Right cardiac atrium (tissue), 5 donors: ENCODE measurements around the gene MAP3K2. TPM values are rescaled to one million over a fixed set of nuclear protein-coding genes. Genes with fewer than 3 reads are reported as not detected.

Experiments
- ATAC-seq, 2 donors: fragments of 200-7000 bp; cut with Tn5 transposase; one replicate each; pipeline versions ENCODE4 v1.8.0 to v1.9.1; 2020; ENCODE audit warnings: moderate library complexity in 2 of 2, mild to moderate bottlenecking in 1 of 2
- DNase-seq, 3 donors: peaks; one replicate each; pipeline ENCODE4 v3.0.0-alpha.2; 2020
- H3K27ac ChIP-seq: one replicate; pipeline ENCODE4 v1.5.1; 2013; ENCODE audit warnings: mild to moderate bottlenecking, low read length, control low read depth, moderate library complexity
- H3K27me3 ChIP-seq: one replicate; pipeline ENCODE4 v1.6.1; 2013; ENCODE audit not compliant: control insufficient read depth, insufficient read depth
- H3K4me1 ChIP-seq: one replicate; pipeline ENCODE4 v1.6.1; 2013; ENCODE audit warnings: low read length; ENCODE audit not compliant: control insufficient read depth, insufficient read depth
- H3K4me3 ChIP-seq: one replicate; pipeline ENCODE4 v1.5.1; 2013; ENCODE audit warnings: low read length, control low read depth
- H3K9me3 ChIP-seq: one replicate; pipeline ENCODE4 v1.6.1; 2013; ENCODE audit warnings: low read length; ENCODE audit not compliant: control insufficient read depth
- whole genome bisulfite sequencing: extraction: QIAGEN DNeasy Blood & Tissue Kit; methylation state at CpG from one replicate; pipeline ENCODE4 v1.1.7; 2013; 5-methylcytosine and 5-hydroxymethylcytosine counted together
- intact Hi-C, 4 donors: fragments of 100-400 bp; cut with DNase I; formaldehyde crosslinking; loops; one replicate each; pipeline versions ENCODE4 v1.11.0 to v1.14.0; 2022 to 2023
- polyA plus RNA-seq: library from polyadenylated mRNA; stranded (reverse); fragments of 200-250 nt; gene quantifications from one replicate; pipeline ENCODE4 v1.2.3, GENCODE V29; 2013
- total RNA-seq, 4 donors: library from RNA; stranded (reverse); fragmentation: NEBNext Ultra II Directional; extraction: Animal tissue kit (Norgen Biotek cat#: 25700); gene quantifications; one replicate each; pipeline ENCODE4 v1.2.1, GENCODE V29; 2021
- donor health status: healthy with polysubstance abuse.
- donor health status: DM: no; HTN: yes; CAD: no.
- donor health status: DM: no; HTN: no; CAD: no.
- donor health status: DM: no; HTN: yes; CAD: no; lungs with severe emphysema.
- donor health status: DM: yes; HTN: yes; CAD: no.

The MAP3K2 gene
- total and polyA plus RNA-seq, 5 donors = 4.3 to 34.3 (median 30.7) TPM

- DNase-seq (peak in 1 of 3 donors; percentile 24), ATAC-seq (no peak)
- H3K4me3 ChIP-seq = no peak overlapping the region
- intact Hi-C loops = no loop called here
- no peaks in the 10 kb centered on the region for H3K9me3 ChIP-seq
- H3K4me1 ChIP-seq = peaks cover 4% of the 10 kb centered on the region
- H3K27ac ChIP-seq = no peak overlapping the region
- WGBS = 71% methylated on average over 8 of the region's 8 CpGs
- H3K27me3 ChIP-seq = no peaks in the 10 kb centered on the region
Observed at GRCh38 chr2:127420039-127420864, 32.5 kb upstream of the MAP3K2 start.

- intact Hi-C loops = loop anchor here in 2 of 4 donors (10.0 kb wide), 2 partner anchors 55 to 75 kb away; no protein-coding TSS in a partner anchor
- ATAC-seq (no peak), DNase-seq (no peak)
- 80% methylated on average over 15 of the region's 15 CpGs for whole genome bisulfite sequencing
- Histone ChIP-seq H3K27ac (no peak overlapping the region), H3K27me3 (no peaks in the 10 kb centered on the region), H3K4me3 (no peak overlapping the region), H3K4me1 (peaks cover 4% of the 10 kb centered on the region), H3K9me3 (no peaks in the 10 kb centered on the region)
Observed at GRCh38 chr2:127419448-127420038, 31.8 kb upstream of the MAP3K2 start.

- Histone ChIP-seq H3K4me1 (peaks cover 4% of the 10 kb centered on the region), H3K9me3 (no peaks in the 10 kb centered on the region), H3K27me3 (no peaks in the 10 kb centered on the region), H3K4me3 (no peak overlapping the region), H3K27ac (no peak overlapping the region)
- ATAC-seq (no peak), DNase-seq (no peak)
- 91% methylated on average over 4 of the region's 4 CpGs for WGBS
- intact Hi-C loops = loop anchor here in 2 of 4 donors (10.0 kb wide), 2 partner anchors 54 to 74 kb away; no protein-coding TSS in a partner anchor
Observed at GRCh38 chr2:127419112-127419430, 31.3 kb upstream of the MAP3K2 start.

- no peak within 1 kb of the TSS for H3K27ac ChIP-seq
- H3K4me3 ChIP-seq = no peak within 1 kb of the TSS
- intact Hi-C loops = loop anchor here in 2 of 4 donors (10.0 kb wide), 2 partner anchors 54 to 74 kb away; no protein-coding TSS in a partner anchor
- no peak for DNase-seq
- peaks cover 4% of the 10 kb centered on the region for H3K4me1 ChIP-seq
- no peaks in the 10 kb centered on the region for H3K27me3 ChIP-seq
- ATAC-seq = no peak
- H3K9me3 ChIP-seq = no peaks in the 10 kb centered on the region
- 92% methylated on average over 16 of the region's 16 CpGs for whole genome bisulfite sequencing
Observed at GRCh38 chr2:127418300-127419111, 30.7 kb upstream of the MAP3K2 start, which contains the start of gene PROC. TSS of gene PROC (plus strand) at chr2:127418427. CDS start at chr2:127419943, 1,516 bp downstream.

GRCh38 chr2:127417406-127417805 is 29.6 kb upstream of the MAP3K2 start:
- Histone ChIP-seq H3K27ac (no peak overlapping the region), H3K27me3 (no peaks in the 10 kb centered on the region), H3K9me3 (no peaks in the 10 kb centered on the region), H3K4me1 (no peaks in the 10 kb centered on the region), H3K4me3 (no peak overlapping the region)
- WGBS = 85% methylated on average over 8 of the region's 8 CpGs
- intact Hi-C loops = loop anchor here in 2 of 4 donors (10.0 kb wide), 2 partner anchors 53 to 73 kb away; no protein-coding TSS in a partner anchor
- DNase-seq (no peak), ATAC-seq (no peak)

GRCh38 chr2:127416506-127417001 is 28.8 kb upstream of the MAP3K2 start:
- peak overlapping the region; percentile 34 for H3K4me3 ChIP-seq

GRCh38 chr2:127415593-127416505 is 28.1 kb upstream of the MAP3K2 start:
- DNase-seq = peak; percentile 41 to 82 (median 75)
- H3K27ac ChIP-seq = no peak overlapping the region
- no peaks in the 10 kb centered on the region for H3K4me1 ChIP-seq
- H3K4me3 ChIP-seq = peak overlapping the region; percentile 34
- intact Hi-C loops = loop anchor here in 2 of 4 donors (10.0 kb wide), 2 partner anchors 51 to 71 kb away; no protein-coding TSS in a partner anchor
- no peaks in the 10 kb centered on the region for H3K9me3 ChIP-seq
- peak; percentile 72 to 78 for ATAC-seq
- WGBS = 19% methylated on average over 55 of the region's 55 CpGs
- no peaks in the 10 kb centered on the region for H3K27me3 ChIP-seq

More at GRCh38 chr2:127416506-127417001, 28.8 kb upstream of the MAP3K2 start:
- DNase-seq (no peak), ATAC-seq (no peak)
- intact Hi-C loops = loop anchor here in 2 of 4 donors (10.0 kb wide), 2 partner anchors 52 to 72 kb away; no protein-coding TSS in a partner anchor
- WGBS = 26% methylated on average over 4 of the region's 4 CpGs
- Histone ChIP-seq H3K27me3 (no peaks in the 10 kb centered on the region), H3K9me3 (no peaks in the 10 kb centered on the region), H3K27ac (no peak overlapping the region), H3K4me1 (no peaks in the 10 kb centered on the region)

- Histone ChIP-seq H3K4me1 (no peaks in the 10 kb centered on the region), H3K4me3 (no peak overlapping the region), H3K9me3 (no peaks in the 10 kb centered on the region), H3K27me3 (no peaks in the 10 kb centered on the region), H3K27ac (no peak overlapping the region)
- no peak for ATAC-seq
- DNase-seq = peak in 1 of 3 donors; percentile 31
- intact Hi-C loops = loop anchor here in 2 of 4 donors (10.0 kb wide), 2 partner anchors 50 to 70 kb away; no protein-coding TSS in a partner anchor
- 79% methylated on average over 13 of the region's 13 CpGs for WGBS
Observed at GRCh38 chr2:127414638-127415592, 27.1 kb upstream of the MAP3K2 start.
